Mucosa of rectum (tissue), 2 donors: ENCODE data around the gene PLCB4.

Experiments used
- H3K27ac ChIP-seq, 2 donors: one replicate each; pipeline ENCODE4 v1.7.0; 2013; ENCODE audit warnings: inconsistent platforms in 2 of 2, low read depth in 2 of 2, low read length in 2 of 2
- H3K27me3 ChIP-seq, 2 donors: one replicate each; pipeline ENCODE4 v1.7.0; 2013; ENCODE audit warnings: low read length in 2 of 2; ENCODE audit not compliant: control insufficient read depth in 2 of 2, insufficient read depth in 2 of 2
- H3K36me3 ChIP-seq, 2 donors: one replicate each; pipeline ENCODE4 v1.7.0; 2013; ENCODE audit warnings: low read length in 2 of 2; ENCODE audit not compliant: control insufficient read depth in 2 of 2, insufficient read depth in 2 of 2
- H3K4me1 ChIP-seq, 2 donors: one replicate each; pipeline ENCODE4 v1.7.0; 2013; ENCODE audit warnings: low read length in 2 of 2, mild to moderate bottlenecking in 1 of 2; ENCODE audit not compliant: control insufficient read depth in 2 of 2, insufficient read depth in 2 of 2
- H3K4me3 ChIP-seq, 2 donors: one replicate each; pipeline ENCODE4 v1.7.0; 2013; ENCODE audit warnings: low read length in 2 of 2
- H3K9ac ChIP-seq, 2 donors: one replicate each; pipeline ENCODE4 v1.7.0; 2013; ENCODE audit warnings: low read length in 2 of 2, low read depth in 1 of 2, mild to moderate bottlenecking in 1 of 2
- H3K9me3 ChIP-seq, 2 donors: one replicate each; pipeline ENCODE4 v1.7.0; 2013; ENCODE audit warnings: low read length in 2 of 2; ENCODE audit not compliant: control insufficient read depth in 2 of 2
- donor health status: healthy.
- donor health status: Normal muscosa, but diverticular disease.

The PLCB4 gene

DNA sequence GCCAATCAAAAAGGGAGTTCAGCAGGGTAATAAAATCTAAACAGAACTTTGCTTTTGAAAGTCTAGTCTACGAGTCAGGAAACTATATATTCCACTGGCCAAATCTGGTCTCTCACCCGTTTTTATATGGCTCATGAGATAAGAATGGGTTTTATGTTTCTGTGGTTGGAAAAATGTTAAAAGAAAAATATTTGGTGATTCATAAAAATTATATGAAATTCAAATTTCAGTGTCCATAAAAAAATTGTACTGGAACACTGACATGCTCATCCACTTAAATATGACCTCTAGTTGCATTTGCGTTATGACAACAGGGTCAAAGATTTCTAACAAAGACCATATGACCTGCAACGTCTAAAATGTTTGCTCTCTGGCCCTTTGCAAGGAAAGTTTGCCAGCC, 423.2 kb downstream of the PLCB4 start:
- Histone ChIP-seq H3K36me3 (no peaks in the 10 kb centered on the region), H3K27me3 (no peaks in the 10 kb centered on the region), H3K4me3 (no peak overlapping the region), H3K9me3 (no peaks in the 10 kb centered on the region), H3K9ac (no peak overlapping the region), H3K27ac (no peak overlapping the region), H3K4me1 (no peaks in the 10 kb centered on the region)

DNA sequence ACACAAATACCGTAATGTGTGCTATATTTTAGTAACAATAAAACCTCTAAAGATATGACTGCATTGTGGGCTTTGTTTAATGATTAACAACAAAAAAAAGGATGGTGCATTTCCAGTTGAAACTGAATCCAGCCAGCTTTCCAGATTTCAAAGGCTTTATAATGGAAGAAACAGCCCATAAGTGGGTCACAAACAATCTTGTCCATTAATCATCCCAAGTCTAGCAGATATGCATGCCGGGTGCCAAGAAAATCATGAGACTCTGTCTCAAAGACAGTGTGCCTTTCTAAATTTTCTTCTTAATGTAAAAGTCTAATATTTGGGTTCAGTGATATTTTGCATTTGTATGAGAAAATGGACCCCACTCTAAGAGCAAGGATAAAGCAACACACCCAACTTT, 424.9 kb downstream of the PLCB4 start:
- no peaks in the 10 kb centered on the region for H3K36me3 ChIP-seq
- no peaks in the 10 kb centered on the region for H3K9me3 ChIP-seq
- H3K9ac ChIP-seq: no peak overlapping the region
- H3K4me1 ChIP-seq: no peaks in the 10 kb centered on the region
- H3K27ac ChIP-seq: no peak overlapping the region
- H3K27me3 ChIP-seq: no peaks in the 10 kb centered on the region
- no peak overlapping the region for H3K4me3 ChIP-seq

DNA sequence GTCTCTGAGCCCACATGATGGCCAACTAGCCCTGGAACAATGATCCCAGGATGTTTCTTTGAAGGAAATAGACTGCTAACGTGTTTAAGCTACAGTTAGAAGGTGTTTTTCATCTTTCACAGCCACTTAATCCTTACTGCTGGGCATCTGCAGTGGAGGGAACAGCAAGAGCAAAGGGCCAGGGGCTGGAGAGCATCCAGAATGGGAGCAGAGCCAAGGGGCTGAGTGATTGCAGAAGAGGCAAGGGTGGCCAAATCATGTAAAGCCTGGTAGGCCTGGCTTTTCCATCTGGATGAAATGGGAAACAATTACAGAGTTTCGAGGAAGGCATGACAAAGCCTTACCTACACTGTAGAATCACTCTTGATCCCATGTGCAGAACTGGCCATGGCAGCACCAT, 426.8 kb downstream of the PLCB4 start:
- H3K4me1 ChIP-seq: no peaks in the 10 kb centered on the region
- no peak overlapping the region for H3K9ac ChIP-seq
- no peaks in the 10 kb centered on the region for H3K9me3 ChIP-seq
- no peaks in the 10 kb centered on the region for H3K27me3 ChIP-seq
- H3K36me3 ChIP-seq: no peaks in the 10 kb centered on the region
- no peak overlapping the region for H3K27ac ChIP-seq
- no peak overlapping the region for H3K4me3 ChIP-seq

DNA sequence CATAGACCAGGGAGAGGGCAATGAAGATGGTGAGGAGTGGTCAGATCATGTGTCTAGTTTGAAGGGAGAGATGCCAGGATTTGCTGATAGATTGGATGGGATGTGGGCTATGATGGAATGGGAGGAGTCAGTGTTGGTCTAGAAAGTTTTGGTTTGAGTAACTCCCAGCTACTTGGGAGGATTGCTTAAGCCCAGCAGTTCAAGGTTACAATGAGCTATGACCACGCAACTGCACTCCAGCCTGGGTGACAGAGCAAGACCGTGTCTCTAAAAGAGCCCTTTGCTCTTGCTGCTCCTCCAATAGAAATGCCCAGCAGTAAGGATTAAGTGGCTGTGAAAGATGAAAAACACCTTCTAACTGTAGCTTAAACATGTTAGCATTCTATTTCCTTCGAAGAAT, 427.3 kb downstream of the PLCB4 start:
- Histone ChIP-seq H3K4me1 (no peaks in the 10 kb centered on the region), H3K27me3 (no peaks in the 10 kb centered on the region), H3K36me3 (no peaks in the 10 kb centered on the region), H3K4me3 (no peak overlapping the region), H3K27ac (no peak overlapping the region), H3K9me3 (no peaks in the 10 kb centered on the region), H3K9ac (no peak overlapping the region)

DNA sequence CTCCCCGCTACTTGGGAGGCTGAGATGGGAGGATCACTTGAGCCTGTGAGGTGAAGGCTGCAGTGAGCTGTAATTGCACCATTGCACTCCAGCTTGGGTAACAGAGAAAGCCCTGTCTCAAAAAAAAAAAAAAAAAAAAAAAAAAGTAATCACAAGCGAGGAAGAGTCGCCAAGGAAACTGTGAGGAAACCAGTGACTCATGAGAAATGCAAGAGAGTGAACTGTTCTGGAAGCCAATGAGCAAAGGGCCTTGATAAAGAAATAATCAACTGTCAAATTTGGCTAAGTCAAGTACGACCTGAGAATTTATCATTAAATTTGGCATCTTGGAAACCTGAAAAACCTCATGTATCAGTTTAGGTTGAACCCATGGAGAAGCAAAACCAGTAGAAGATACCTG, 429.4 kb downstream of the PLCB4 start:
- no peaks in the 10 kb centered on the region for H3K36me3 ChIP-seq
- H3K27me3 ChIP-seq: no peaks in the 10 kb centered on the region
- no peaks in the 10 kb centered on the region for H3K9me3 ChIP-seq
- no peak overlapping the region for H3K9ac ChIP-seq
- no peak overlapping the region for H3K27ac ChIP-seq
- H3K4me3 ChIP-seq: no peak overlapping the region
- H3K4me1 ChIP-seq: no peaks in the 10 kb centered on the region

DNA sequence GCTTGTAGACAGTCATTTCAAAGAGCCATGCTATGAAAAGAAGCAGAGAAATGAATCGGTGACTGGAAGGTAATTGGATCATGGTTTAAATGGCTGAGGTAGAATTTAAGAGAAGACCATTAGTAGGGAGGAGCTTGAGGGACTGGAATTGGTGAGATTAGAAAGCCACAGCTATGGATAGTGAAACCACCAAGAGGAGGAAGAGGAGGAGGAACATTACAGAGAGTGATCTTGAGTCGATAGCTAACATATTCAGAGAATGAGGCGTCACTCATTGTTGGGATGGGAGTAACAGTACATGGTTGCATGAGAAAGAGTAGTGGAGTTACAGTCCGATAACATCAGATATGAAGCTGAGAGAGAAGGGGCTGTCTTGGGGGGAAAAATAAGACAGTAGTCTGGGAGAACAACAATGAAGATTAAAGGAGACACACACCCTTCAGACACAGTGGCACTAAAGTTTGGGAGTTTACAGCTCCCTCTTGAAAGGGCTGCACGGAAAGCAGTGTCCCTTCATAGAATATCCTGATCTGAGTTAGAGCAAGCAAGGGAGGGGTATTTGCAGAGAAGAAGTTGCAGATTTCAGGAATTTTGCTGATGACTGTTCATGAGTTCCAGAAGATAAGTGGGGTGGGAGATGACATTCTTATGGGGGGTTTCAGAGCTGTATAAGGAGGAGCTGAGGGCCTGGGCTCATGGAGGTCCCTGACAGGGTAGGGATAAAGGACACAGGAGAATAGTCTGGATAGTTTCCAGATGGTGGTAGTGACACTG, 430.4 kb downstream of the PLCB4 start:
- Histone ChIP-seq H3K4me1 (no peaks in the 10 kb centered on the region), H3K27ac (no peak overlapping the region), H3K9me3 (no peaks in the 10 kb centered on the region), H3K9ac (no peak overlapping the region), H3K27me3 (no peaks in the 10 kb centered on the region), H3K36me3 (no peaks in the 10 kb centered on the region), H3K4me3 (no peak overlapping the region)

DNA sequence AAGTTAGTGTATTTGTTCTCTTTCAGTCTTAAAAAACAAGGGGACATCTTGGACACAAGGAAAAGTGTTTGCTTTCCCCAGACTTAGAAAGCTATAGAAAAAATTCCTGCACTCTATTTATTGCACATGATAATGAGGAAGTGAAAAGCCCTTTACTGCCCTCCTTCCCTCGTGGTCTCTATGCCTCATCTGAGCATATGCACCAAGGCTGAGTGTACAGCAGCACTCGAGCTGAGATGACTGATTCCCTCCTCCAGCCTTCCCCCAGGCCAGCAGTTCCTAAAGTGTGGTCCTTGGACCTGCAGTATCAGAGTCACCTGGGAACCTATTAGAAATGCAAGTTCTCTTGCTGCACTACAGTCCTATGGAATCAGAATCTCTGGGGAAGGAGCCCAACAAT, 431.2 kb downstream of the PLCB4 start:
- H3K4me3 ChIP-seq: no peak overlapping the region
- no peak overlapping the region for H3K9ac ChIP-seq
- no peaks in the 10 kb centered on the region for H3K36me3 ChIP-seq
- H3K27ac ChIP-seq: no peak overlapping the region
- H3K4me1 ChIP-seq: no peaks in the 10 kb centered on the region
- no peaks in the 10 kb centered on the region for H3K9me3 ChIP-seq
- no peaks in the 10 kb centered on the region for H3K27me3 ChIP-seq

DNA sequence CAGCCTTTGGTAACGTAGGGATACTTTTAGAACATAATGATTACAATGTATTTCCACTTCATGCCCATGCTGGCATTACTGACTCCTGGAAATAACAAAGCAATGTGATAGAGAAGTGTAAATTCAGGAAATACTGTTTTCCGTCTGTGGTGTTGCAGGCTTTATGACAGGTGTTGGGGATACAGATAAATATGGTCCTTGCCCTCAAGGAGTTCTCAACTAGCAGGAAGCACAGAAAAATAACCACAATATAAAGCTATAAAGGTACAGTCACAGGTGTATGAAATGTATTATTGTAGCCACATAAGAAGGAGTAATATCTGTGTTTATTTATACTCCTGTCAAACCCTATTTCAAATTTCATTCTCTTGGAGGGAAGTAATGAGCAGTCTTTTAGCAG, 432.6 kb downstream of the PLCB4 start:
- peaks cover 8 to 9% of the 10 kb centered on the region in 2 donors for H3K27me3 ChIP-seq
- H3K9ac ChIP-seq: no peak overlapping the region
- H3K4me1 ChIP-seq: no peaks in the 10 kb centered on the region
- H3K9me3 ChIP-seq: no peaks in the 10 kb centered on the region
- no peak overlapping the region for H3K27ac ChIP-seq
- H3K36me3 ChIP-seq: no peaks in the 10 kb centered on the region
- H3K4me3 ChIP-seq: no peak overlapping the region

DNA sequence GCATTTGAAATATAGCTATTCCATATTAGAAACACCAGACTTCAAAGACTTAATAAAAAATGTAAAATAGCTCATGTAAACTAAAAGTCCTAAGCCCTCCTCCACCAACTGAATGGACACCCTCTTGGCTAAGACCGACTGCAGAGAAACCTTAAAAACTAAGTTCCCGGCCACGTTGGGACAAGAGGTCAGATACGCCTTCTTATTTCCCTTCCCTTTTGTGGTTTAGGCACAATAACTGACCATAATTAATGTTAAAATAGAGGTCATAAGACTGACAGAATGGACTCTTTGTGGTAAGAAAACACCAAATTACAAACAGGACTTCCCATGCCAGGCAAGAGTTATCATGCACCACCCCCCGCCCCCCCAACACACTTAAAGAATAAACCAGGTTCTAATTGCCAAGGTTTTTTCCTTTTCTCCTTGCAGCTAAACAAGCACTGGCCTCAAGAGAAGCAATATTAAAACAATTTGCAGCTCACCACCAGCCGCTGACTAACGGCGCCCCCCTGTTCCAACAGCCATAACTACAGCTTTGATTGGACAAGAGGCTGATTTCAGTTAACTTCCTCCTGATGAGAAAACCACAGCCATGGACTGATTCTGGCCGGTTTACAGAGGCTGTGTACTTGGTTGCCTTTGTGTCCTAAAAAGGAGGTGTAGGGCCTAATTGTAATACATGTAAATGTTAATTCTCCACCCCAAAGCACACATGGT, 434.8 kb downstream of the PLCB4 start:
- H3K27me3 ChIP-seq: peaks cover 22 to 23% of the 10 kb centered on the region in 2 donors
- no peak overlapping the region for H3K27ac ChIP-seq
- H3K9me3 ChIP-seq: no peaks in the 10 kb centered on the region
- H3K4me3 ChIP-seq: no peak overlapping the region
- no peak overlapping the region for H3K9ac ChIP-seq
- no peaks in the 10 kb centered on the region for H3K4me1 ChIP-seq
- no peaks in the 10 kb centered on the region for H3K36me3 ChIP-seq

DNA sequence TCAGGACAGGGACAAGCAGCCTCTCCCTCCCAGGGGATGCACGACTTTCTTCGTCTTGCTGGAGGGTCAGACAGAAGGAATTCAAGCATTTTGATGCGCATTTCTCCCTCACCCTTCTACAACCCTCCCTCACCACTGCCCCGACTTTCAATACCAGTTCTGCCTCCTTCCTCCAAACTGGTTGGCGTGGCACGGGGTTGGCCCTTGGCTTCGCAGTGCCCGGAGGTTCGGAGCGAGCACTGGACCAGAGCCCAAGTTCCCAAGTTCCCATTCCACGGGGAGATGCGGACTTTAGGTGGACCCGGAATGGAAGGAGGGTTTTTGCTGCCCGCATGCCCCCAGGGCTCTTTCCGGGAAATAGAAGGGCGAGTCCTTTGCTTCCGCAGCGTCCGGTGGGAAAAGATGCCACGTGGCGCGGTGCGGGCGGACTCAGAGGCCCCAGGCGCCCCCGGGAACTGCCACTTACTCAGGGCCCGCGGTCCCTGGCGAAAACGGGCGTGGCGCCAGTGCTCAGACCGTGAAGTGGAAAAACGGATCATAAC, 437.5 kb downstream of the PLCB4 start:
- no peaks in the 10 kb centered on the region for H3K36me3 ChIP-seq
- H3K9ac ChIP-seq: no peak overlapping the region
- no peaks in the 10 kb centered on the region for H3K9me3 ChIP-seq
- no peak overlapping the region for H3K4me3 ChIP-seq
- H3K4me1 ChIP-seq: no peaks in the 10 kb centered on the region
- H3K27me3 ChIP-seq: peaks cover 30 to 32% of the 10 kb centered on the region in 2 donors
- no peak overlapping the region for H3K27ac ChIP-seq
